ELF-1 (cell line): ENCODE results near the gene KIF5A.
A peak's percentile ranks its signal among the peaks of the same experiment; 100 is the strongest.

Experiments used
- DNase-seq: peaks from one replicate; pipeline ENCODE4 v3.0.0-alpha.2; 2016; ENCODE audit warnings: low read depth, low spot score

Gene KIF5A

DNA sequence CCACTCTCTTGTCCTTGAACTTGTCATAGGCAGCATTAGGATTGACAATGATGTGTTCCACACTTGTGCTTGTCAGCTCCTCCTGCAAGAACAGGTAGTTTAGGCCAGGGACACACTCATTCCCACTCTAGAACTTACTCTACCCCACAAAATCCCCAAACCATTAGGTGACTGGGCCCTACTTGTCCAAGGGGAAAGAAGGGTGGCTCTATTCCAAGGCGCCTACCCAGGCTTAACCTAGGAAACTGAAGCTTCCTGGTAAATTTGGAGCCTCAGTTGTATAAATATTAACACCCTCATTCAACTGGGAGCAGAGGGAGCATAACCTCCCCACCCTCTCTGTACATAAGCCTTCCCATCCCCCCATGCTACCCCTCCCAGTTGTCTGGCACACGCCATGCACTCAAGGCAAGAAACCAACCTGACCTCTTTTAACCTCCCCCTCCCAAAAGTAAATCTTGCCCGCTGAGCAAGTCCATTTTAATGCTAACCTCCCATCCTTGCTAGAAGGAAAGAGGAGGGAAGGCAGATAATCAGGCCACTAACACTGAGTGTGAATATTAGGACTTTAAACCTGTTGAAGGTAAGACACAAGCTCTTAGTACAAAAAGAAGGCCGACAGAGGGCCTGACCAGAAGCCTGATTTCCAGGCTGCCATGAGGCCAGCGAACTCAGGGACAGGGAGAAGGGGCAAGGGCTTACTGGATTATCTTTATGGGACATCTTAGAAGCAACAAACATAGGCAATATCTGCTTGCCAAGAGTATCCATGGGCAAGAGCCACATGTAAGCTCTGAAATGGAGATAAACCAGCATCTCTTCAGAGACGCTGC lies 13.9 kb upstream of the KIF5A start:
- no peak for DNase-seq

DNA sequence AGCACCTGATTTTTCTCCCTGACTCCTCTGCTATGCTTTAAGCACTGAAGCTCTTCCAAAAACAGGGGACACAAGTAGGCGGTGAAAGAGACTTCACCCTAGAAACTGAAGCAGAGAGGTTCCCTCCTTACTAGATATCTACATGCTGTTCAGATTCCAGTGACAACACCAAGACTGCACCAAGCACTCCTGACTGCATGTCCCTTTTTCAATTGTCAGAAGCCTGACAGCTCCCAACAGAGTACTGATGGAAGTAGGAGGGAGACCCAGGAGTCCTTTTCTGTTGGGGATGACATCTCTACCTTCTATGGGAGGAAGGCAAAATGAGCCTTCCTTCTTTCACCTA lies 13.3 kb upstream of the KIF5A start:
- DNase-seq = no peak

DNA sequence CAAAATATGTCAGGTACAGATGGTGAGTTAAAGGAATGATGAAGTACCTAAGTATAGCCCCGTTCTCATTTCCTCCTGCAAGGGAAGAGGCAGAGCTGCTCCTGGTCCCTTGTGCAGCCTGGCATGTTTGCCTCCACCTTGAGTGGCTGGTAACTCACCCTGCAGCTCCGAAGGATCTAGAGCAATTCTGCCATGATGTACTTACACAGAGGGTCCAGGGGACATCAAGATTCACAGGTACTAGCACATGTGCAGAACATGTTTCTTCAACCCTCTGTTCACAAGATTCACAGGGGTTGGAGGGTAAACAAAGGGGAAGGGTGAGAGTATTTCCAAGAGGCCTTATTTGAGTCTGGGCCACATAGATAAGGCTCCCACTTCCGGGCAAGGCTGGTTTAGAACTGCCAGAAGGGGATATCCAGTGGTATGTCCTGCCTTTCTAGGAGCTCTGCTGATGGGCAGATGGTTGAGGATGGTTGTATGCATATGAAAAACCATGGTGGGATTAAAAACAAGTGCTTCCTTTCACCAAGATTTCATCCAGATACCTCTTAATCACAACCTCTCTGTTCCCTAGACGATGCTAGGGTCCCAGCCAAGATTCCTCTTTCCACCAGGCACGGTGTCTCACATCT lies 10.6 kb upstream of the KIF5A start:
- no peak for DNase-seq

DNA sequence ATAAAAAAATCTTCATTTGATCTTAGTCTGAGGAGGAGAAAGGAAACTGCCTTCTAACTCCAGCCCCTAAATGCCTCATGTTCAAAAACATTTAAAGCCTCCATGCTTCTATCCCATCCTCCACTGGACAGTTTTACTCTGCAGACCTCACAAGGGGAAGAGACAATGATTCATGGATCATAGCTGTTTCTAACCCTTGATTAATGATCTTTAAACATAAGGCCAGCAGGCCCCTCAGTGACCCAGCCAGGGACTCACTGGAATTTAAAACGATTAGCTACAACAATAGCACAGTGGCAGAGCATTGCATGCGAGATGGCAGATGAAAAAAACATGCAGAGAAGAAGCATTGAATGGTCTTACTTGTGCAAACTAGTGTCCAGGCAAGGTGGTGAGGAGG lies 8.8 kb upstream of the KIF5A start:
- DNase-seq = no peak

DNA sequence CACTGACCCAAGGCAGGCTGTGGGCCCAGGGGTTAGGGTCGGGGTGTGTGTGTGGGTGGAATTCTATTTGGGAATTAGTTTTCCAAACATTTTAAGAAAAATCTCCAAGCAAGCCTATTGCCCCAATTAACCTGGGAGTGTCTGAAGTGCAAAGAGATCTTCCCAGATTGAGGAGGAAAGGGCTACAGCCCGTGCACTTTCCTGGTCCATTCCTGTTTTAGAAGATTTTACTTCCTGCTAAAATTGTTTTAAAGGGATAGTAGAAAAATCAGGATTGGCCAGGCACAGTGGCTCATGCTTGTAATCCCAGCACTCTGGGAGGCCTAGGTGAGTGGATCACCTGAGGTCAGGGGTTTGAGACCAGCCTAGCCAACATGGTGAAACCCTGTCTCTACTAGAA lies 8.1 kb upstream of the KIF5A start:
- no peak for DNase-seq

DNA sequence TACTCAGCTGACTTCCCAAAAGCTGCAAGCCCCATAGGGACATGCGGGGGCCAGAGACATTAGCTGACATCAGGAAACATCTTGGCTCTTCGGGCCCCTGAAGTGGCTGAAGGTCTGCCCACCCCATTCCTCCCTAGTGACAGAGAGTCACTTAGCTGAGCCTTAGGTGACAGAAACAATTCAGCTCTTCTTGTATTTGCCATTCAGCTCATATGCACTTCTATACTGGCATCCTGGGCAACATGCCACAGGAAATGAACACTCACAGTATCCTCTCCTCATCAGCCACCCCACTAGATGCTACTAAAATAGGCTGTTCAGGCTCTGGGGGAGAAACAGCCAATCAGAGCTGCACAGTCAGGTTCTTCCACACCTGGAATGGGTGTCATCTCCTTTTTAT lies 6.3 kb upstream of the KIF5A start:
- no peak for DNase-seq

DNA sequence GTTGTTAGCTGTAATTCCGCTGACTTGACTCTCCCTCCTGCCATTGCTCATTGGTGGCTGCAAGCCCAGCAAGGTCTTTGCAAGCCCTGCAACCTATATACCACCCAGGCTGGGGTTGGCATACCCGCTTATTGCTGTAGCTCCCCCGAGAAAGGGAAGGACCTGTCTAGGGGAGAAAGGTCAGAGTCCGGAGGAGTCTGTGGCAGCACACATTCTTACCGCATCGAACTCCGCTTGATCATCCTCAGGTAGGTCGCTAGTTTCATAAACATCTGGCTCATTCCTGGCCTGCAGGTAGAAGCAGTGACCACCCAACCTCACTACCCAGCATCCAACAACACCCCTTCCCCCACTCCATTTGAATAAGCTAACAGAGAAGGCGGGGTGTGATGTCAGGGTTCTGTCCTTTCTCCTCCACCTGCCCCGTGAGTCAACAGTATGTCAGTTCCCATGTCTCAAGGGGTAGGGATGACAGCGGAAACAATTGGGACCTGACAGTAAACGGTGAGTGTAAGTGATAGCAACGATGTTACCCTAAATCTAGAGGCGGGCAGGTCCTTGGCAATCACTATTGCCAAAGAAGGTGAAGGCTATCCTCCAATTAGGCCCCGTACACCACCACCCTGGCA lies 3.9 kb upstream of the KIF5A start:
- no peak for DNase-seq

DNA sequence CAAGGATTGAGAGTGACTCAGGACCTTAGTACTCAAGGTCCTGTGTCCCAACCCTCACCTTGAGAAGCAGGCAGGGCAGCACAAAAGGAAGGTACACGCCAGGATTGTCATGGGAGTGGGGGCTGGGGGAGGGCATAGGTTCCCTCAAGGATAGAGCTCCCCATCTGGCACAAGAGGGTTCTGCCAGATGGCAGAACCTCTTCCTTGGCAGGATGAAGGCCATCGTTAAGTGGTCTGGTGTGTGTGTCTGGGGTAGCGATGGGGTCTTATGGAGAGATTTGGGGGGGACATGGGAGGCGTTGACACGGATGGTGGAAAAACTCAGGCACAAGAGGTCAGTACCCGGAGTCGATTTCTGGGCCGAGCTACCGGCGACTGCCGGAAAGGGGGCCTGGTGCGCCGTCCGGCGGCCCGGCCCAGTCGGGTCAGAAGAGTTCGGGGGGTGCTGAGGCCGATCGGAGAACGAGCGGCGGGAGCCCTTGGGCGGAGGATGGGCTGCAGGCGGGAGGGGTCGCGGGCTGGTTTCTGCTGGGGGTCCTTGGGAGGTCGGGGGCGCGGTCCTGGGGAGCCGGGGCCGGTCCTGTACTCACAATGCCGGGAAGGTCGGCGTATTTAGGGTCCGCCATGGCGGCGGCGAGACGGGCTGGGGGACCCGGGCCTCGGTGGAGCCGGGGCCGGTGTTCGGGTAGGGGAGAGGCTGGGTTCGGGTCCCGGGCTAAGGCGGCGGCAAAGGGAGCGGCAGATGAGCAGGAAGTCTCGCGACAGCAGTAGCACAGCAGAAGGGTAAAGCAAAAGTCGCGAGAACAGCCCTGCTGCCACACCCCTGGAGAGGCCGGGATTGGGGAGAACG lies 3.2 kb upstream of the KIF5A start, which contains the start of gene DCTN2:
Gene DCTN2 (minus strand): TSS at position 755 of the 850 bp plus-strand sequence. CDS start 129 bp downstream, at position 626.
- DNase-seq = peak; percentile 98

DNA sequence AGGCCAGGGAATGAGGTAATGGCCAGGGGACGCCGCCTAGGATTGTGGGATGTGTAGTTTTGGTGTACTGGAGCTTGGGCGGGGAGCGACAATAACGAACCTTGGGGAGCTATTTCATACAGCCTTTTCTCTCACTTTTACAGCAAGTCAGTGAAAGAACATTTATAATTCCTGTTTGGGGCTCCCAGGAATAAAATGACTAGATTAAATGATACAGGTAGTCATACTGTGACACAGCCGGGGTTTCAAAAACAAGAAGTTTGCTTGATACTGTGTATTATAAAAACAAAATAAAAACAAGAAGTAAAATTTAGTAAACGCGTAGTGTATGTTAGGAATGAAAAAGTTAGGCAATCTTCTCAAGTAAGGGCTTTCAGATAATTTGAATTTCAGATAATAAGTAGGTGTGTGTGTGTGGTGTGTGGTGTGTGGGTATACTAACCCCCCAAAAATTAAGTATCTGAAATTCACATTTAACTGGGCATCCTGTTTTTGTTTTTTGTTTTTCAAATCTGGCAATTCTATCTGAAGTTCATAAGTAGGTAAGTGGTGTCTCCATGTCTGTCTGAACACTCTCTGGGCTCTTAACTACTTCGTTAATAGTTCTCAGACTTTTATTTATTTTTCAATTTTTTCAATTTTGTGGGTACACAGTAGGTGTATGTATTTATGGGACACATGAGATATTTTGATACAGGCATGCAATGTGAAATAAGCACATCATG lies 2.4 kb upstream of the KIF5A start:
- DNase-seq = no peak

DNA sequence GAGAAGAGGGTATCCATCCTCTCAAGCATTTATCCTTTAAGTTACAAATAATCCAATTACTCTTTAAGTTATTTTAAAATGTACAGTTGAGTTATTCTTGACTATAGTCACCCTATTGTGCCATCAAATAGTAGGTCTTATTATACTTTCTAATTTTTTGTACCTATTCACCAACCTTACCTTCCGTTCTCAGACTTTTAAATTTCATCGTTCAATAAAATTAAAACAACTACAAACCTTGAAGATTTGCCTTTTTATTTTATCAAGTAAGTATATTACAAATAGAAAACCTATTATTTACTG lies 1.9 kb upstream of the KIF5A start:
- no peak for DNase-seq

DNA sequence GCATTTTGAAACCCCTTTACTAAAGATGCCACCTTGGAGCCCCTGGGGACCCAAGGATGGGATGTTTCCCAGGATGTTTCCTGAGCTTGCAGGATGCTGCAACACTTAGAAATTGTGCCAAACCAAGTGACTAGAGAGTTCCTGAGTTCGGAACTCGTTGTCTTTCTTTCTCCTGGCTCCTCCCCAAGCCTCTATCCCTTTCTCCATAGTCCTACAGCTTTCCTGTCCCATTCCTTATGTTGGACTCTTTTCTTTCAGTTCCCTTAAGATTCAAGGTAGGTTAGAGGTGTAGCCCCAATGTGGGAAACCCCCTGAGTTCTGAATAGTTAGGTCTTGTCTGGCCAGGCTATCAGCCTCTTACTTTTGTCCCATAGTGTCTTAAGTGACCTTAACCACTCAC lies 1.4 kb upstream of the KIF5A start:
- no peak for DNase-seq

DNA sequence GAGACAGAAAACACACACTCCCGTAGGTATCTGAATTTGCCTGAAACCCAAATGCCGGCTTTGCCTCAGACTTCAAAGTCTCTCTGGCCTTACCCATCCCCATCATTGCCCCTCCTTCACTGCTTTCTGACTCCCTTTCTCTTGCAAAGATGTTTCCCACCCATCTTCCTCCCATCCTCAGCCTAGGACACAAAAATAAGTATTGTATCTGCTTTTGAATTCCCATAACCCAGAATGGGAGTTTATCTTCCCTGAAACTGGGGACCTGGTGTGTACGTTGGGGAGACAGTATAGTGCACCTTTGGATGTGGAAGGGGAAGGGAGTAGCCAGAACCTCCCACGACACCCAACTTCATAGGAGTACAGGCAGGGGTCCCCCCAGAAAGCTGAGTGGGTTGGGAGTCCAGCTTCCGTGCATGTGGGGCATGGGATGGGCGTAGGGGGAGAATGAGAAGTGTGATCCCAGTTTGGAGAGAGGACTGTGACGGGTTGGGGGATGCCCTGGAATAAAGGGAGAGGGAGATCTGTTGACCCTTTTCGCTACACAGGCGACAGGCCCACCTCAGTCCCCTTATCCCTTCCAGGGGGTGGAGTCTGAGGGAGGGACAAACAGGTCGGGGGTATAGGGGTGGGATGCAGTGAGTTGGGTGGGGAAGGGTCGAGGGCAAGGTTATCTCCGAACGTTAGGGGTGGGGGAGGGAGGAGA lies 488 bp upstream of the KIF5A start:
- no peak for DNase-seq

DNA sequence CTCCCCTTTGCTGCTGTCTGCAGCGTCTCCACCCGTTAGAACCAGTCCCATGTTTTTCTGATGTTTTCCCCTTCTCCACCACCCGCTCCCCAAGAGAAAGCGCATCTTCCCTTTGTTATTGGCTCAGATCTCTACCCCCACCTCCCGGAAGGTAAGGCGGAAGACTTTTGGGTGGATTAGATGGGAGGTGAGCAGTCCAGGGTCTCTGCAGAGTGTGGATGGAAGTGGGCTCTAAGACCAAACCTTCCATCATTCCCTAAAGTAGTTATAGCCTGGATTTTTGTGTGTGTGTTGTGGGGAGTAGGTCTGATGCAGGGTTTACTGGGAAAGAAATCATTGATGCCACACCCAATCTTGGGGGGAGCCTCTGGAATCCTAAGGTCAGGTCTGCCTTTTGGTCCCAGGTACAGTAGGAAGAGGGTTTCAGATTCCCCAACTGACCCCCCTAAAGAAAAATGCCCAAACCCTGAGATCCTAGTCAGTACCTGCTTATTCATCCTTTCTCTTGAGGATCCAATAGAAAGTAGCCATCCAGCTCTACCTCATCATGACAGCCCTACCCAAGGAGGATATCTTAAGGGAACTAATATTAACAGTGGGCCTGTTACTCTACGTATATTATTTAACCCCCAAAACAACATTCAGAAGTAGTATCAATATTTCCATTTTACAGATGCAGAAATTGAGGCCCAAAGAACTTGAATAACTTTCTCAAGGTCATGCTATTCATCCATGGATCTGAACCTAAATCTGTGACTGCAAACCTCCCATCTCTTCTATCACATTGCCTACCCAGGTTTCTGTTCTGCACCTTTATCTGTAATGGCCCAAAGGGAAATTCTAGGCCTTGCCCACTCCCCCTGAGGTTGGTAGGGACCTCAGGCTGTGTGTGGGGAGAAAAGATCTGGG lies 1.1 kb downstream of the KIF5A start:
- DNase-seq = no peak

DNA sequence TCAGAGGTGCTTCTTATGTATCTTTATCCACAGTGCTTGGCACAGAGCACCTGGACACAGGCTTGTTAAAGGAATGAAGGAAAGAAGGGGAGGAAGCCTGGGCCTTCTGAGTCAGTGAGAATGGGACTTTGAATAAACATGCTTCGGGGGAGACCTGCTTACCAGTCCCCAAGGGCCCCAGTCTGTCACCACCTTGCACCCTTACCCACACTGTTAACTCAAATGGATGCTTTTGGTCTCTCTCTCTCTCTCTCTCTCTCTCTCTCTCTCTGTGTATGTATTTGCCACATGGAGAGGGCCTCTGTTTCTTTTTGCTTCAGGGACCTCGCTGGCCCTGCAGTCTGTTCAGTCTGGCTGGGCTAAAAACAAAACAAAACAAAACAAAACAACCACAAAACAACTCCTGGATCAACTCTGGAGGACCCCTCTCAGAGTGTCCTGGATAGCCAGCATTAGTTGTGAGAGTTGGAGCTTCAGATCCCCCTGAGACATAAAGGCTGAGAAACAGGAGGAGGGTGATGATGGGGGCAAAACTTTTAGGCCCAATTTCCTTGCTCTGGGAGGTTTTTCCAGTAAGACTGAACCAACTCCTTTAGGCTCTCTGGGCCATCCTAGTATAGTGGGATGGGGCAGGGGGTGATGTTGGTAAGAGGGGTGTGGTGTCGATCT lies 1.9 kb downstream of the KIF5A start:
- DNase-seq = no peak

DNA sequence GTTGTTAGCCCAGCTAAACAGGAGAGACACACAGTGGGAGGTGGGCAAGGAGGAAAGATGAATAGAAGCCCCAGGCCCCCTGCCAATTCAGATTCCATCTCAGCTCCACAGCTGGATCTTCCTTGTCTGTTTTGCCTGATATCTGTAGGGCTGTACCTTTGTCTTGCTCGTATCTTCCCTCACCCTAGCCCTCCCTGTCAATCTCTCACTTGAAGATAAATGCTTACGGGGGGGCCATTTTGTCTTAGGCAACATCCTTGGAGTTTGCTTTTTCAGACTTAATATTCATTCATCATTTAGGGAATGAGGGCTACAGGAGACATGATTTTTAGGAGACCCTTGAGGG lies 2.4 kb downstream of the KIF5A start:
- no peak for DNase-seq

DNA sequence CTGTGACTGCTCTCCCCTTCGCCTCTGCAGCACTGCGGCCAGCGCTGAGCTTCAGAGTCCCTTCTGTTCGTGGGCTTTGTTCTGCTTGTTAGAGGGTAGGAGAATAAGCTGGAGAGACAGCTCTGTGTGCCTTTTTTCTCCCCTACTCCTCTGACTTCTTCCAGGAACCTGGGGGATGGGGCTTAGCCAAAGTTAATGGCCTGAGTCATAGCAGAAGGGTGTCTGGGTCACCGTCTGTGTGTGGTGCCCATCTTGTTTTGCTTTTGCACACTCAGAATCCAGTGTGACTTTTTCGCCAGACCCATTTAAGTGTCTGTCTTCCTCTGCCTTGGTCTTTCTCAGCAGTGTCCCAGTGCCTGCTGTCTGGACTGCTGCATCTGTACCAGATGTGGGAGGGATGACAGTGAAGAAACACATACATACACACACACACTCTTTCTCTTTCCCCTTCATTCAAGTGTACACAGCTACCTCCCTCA lies 3.0 kb downstream of the KIF5A start:
- peak; percentile 25 for DNase-seq

DNA sequence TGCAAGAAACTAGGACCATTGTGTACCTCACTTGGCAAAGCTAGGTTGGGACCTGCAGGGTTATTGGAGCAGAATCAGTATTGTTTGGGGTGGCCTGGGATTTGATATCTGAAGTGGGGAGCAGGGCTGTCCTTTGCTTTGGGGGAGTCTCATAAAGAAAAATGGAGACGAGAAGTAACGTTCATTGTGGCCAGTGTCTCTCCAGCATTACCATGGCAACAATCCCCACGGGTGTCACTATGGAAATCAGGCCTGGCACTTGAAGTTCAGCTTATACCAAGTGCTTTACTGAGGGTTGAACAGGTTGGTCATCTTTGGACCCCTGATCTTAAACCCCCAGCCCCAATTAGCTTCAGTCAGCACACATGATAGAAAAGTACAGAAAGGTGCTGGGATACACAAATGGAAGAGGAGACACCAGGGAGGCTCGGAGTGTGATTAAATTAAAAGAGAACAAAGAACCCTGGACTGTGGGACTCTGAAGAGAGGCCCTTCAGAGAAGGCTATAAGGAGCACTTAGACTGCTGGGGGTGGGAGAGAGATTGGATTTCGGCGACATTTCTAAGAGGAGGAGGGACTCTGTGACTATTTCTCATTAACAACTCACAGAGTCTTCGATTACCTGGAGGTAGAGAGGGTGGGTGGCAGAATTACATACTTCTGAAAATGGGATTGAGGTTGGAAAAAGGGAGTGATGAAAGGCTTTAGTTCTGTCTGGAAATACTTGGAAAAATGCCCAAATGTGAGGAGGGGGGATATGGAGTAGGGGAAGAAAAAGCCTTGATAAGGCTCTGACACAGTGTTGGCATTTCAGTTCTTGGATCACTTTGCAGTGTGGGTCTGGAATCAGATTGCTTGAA lies 3.7 kb downstream of the KIF5A start:
- no peak for DNase-seq

DNA sequence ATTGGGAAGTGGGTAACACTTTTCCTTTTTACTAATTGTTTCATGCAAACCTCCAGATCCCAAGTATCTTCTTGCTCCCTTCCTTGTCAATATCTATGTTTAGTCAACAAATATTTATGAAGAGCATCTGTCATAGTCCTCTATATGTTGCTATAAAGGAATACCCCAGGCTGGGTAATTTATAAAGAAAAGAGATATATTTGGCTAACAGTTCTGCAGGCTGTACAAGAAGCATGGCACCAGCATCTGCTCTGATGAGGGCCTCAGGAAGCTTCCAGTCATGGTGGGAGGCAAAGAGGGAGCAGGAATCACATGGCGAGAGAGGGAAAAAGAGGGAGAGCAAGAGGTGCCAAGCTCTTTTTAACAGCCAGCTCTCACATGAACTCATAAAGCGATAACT lies 4.6 kb downstream of the KIF5A start:
- no peak for DNase-seq
